Keratinocyte (primary cell): ENCODE results near the gene EPB41L4B.

Experiments
- EZH2 ChIP-seq: IDR thresholded peaks from one replicate; pipeline ENCODE4 v1.6.1; 2012; ENCODE audit warnings: inconsistent platforms, mild to moderate bottlenecking, low read length, moderate library complexity
- TF ChIP-seq, protein P1 (sequence below), 3 experiments: IDR thresholded peaks in 1 of 3; conservative IDR thresholded peaks in 1 of 3; optimal IDR thresholded peaks in 1 of 3; 2 replicates in 2 of 3; 3 replicates in 1 of 3; pipeline versions ENCODE3 to v1.5.1; 2011; ENCODE audit warnings: low read length in 3 of 3, mild to moderate bottlenecking in 3 of 3, moderate library complexity in 2 of 3, control low read depth in 1 of 3, inconsistent platforms in 1 of 3; ENCODE audit not compliant: insufficient read depth in 2 of 3; ENCODE audit errors: extremely low read depth in 1 of 3

DNA sequence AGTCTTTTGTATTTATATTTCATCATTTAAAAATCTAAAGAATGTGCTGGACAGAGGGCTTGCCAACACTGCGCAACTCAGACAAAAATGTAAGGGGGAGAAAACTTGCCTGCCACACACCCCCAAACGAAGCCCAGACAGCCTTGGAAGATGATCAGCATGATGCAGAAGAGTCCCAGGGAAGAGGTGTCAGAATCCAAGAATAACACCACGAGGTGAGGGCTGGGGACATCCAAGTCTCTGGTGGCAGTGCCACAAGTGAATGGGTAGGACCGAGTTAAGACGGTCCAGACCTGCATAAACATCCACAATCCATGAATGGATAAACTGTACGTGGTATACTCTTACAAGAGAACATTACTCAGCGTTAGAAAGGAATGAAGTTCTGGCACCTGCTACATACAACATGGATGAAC is 10.4 kb downstream of the EPB41L4B start:
- TF ChIP-seq, protein P1, sequence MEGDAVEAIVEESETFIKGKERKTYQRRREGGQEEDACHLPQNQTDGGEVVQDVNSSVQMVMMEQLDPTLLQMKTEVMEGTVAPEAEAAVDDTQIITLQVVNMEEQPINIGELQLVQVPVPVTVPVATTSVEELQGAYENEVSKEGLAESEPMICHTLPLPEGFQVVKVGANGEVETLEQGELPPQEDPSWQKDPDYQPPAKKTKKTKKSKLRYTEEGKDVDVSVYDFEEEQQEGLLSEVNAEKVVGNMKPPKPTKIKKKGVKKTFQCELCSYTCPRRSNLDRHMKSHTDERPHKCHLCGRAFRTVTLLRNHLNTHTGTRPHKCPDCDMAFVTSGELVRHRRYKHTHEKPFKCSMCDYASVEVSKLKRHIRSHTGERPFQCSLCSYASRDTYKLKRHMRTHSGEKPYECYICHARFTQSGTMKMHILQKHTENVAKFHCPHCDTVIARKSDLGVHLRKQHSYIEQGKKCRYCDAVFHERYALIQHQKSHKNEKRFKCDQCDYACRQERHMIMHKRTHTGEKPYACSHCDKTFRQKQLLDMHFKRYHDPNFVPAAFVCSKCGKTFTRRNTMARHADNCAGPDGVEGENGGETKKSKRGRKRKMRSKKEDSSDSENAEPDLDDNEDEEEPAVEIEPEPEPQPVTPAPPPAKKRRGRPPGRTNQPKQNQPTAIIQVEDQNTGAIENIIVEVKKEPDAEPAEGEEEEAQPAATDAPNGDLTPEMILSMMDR (optimal IDR thresholded peaks at IDR 0.05 in 1 of 3, IDR thresholded peaks at IDR 0.05 in 1 of 3, conservative IDR thresholded peaks at IDR 0.05 in 1 of 3; ENCODE audit: extremely low read depth in 1 of 3, insufficient read depth in 2 of 3, low read length in 3 of 3) = no peak
- no peak for TF ChIP-seq EZH2
